NCI-H2196 treated with DMSO at 0.1 percent for 48 hours (cell line): ENCODE data around the gene JUP.
A peak's percentile ranks its signal among the peaks of the same experiment; 100 is the strongest.
"Not testable (repeated sequence)": the region's sequence is repeated elsewhere in the genome, so short reads cannot be mapped to it uniquely, and the experiment has no call there.

Experiments used
- DNase-seq: peaks from one replicate; lab custom pipeline; 2025; ENCODE audit not compliant: unreplicated experiment; lab: John Stamatoyannopoulos, UW

Gene JUP

GRCh38 chr17:41786227-41787020 is at the start of gene JUP:
Gene JUP, minus strand, starts transcription at chr17:41786711. Its CDS starts 14,857 bp downstream, at chr17:41771854.
- peak; percentile 93 for DNase-seq

DNA sequence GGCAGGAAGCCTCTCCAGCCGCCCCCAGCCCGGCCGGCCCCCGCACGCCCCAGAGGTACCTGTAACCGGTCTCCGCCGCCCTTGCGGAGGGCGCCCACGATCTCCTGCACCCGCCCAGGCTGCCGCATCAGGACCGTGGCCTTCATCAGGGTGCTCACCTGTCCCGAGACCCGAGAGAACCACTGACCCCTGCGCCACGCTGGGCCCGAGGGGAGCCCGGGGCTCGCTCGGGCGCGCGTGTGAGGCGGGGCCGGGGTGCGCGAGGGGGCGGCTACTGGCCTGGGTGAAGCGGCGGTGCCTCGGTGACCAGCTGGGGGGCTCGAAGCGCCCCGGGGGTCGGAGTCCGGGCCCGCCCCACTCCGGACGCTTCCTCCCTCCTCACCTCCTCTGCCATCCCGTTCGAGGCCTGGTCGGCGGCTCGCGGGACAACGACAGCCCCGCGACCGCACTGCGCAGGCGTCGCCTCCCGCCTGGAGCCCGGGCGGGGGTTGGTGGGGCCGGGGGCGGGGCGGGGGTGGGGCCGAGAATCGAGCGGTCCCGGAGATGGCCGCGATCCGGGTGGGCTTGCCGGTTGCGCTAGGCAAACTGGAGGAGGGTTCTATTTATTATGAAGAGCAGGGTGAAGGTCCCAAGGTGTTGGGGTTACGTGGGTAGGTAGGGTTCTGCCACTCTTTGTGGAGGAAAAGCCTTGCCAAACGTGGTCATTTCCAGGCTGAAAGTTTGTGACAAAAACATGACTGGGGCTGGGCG is 49.5 kb upstream of the JUP start, which contains the start of gene NT5C3B:
TSS of gene NT5C3B (minus strand) at position 433 of the 750 bp plus-strand sequence. CDS start at position 394, 39 bp downstream.
- DNase-seq, result no peak

DNA sequence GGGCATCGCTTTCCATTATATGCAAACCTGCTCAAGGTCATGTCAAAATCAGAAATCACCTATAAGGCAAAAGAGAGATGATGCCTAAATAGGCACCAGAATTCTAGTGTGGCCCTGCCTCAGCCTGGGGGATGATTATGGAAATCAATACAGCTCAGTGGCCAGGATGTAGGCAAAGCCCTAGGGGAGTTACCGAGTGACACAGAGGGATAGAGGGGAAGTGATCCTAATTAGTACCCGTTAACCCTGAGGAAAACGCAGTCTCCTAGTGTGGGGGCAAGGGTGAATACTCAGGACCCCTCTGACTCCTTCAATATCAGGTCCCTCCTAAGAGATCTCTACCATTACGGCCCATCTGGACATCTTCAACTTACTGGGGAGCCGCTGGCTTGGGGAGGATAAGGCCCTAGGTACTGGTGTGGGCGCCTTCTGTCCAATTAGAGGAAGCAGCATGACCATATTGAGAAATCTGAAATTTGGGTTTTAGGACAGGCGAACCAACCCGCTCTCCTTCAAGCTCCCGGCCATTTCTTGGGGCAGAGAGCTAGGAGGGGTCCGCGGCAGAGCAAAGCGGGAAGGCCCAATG is 48.8 kb upstream of the JUP start:
- DNase-seq, result no peak

DNA sequence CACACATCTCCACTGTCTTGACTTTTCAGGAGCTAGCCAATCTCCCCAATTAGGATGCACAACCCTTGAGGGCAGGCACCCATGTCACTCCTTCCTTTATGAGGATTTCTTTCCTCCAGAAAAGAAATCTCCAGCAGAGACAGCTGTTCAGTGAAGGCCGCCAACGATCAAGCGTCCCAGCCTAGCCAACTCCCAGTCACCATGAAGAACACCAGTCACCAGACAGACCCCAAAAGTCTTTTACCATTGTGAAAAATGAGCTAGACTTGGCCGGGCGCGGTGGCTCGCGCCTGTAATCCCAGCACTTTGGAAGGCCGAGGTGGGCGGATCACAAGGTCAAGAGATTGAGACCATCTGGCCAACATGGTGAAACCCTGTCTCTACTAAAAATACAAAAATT is 43.5 kb upstream of the JUP start:
- DNase-seq, result not testable (repeated sequence)

GRCh38 chr17:41825175-41825845 is 38.8 kb upstream of the JUP start:
- DNase-seq, result no peak

DNA sequence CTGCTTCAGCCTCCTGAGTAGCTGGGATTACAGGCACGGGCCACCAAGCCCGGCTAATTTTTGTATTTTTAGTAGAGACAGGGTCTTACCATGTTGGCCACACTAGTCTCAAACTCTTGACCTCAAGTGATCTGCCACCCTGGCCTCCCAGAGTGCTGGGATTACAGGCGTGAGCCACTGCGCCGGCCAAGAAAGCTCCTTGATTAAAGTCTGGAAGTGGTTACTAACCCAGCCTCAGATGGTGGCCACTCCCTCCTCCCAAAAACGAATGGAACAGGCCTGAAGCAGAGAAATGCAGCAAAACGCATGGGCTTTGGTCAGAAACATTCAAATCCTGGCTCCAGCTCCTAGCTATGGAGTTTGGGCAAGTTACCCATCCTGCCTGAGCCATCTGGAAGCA is 37.6 kb upstream of the JUP start:
- DNase-seq, result no peak

GRCh38 chr17:41823580-41823979 is 37.1 kb upstream of the JUP start:
- DNase-seq, result no peak

- DNase-seq, result no peak
Measured at GRCh38 chr17:41823141-41823524, 36.6 kb upstream of the JUP start.

DNA sequence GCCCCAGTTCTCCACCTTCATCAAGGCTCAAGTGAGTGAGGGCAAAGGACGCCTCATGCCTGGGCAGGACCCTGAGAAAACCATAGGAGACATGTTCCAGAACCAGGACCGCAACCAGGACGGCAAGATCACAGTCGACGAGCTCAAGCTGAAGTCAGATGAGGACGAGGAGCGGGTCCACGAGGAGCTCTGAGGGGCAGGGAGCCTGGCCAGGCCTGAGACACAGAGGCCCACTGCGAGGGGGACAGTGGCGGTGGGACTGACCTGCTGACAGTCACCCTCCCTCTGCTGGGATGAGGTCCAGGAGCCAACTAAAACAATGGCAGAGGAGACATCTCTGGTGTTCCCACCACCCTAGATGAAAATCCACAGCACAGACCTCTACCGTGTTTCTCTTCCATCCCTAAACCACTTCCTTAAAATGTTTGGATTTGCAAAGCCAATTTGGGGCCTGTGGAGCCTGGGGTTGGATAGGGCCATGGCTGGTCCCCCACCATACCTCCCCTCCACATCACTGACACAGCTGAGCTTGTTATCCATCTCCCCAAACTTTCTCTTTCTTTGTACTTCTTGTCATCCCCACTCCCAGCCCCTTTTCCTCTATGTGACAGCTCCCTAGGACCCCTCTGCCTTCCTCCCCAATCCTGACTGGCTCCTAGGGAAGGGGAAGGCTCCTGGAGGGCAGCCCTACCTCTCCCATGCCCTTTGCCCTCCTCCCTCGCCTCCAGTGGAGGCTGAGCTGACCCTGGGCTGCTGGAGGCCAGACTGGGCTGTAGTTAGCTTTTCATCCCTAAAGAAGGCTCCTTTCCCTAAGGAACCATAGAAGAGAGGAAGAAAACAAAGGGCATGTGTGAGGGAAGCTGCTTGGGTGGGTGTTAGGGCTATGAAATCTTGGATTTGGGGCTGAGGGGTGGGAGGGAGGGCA is 36.0 kb upstream of the JUP start:
- DNase-seq, result no peak

- DNase-seq, result no peak
Measured at GRCh38 chr17:41821776-41822175, 35.3 kb upstream of the JUP start.

GRCh38 chr17:41818024-41818423 is 31.5 kb upstream of the JUP start:
- DNase-seq, result no peak

DNA sequence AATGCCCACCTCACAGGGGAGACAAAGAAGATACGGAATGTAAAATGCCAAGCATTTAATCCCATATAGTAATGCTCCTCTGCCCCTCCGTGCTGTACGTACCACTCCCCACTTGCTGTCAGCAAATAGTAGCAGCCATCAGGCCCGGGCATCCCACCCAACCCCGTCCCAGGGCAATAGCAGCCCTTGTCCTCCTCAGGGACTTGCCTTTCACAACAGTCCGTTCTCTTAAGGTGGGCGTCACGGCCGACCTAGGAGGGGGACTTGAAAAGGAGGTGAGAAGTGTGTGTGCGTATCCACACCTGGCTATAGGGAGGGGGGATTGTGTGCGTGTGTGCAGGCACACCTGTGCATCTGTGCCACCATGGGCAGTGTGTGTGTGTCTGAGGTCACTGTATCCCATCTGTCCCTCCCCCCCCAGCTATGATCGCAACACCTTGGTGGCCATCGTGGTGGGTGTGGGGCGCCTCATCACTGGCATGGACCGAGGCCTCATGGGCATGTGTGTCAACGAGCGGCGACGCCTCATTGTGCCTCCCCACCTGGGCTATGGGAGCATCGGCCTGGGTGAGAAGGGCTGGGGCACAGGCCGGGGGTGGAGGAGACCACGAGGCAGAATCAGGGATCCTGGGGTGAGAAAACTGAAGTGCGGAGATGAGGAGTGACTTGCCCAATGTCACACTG is 30.3 kb upstream of the JUP start:
- no peak for DNase-seq

- DNase-seq, result no peak
Measured at GRCh38 chr17:41814195-41814594, 27.7 kb upstream of the JUP start.

GRCh38 chr17:41813699-41814124 is 27.2 kb upstream of the JUP start:
- no peak for DNase-seq

GRCh38 chr17:41813152-41813680 is 26.7 kb upstream of the JUP start:
- DNase-seq, result no peak

DNA sequence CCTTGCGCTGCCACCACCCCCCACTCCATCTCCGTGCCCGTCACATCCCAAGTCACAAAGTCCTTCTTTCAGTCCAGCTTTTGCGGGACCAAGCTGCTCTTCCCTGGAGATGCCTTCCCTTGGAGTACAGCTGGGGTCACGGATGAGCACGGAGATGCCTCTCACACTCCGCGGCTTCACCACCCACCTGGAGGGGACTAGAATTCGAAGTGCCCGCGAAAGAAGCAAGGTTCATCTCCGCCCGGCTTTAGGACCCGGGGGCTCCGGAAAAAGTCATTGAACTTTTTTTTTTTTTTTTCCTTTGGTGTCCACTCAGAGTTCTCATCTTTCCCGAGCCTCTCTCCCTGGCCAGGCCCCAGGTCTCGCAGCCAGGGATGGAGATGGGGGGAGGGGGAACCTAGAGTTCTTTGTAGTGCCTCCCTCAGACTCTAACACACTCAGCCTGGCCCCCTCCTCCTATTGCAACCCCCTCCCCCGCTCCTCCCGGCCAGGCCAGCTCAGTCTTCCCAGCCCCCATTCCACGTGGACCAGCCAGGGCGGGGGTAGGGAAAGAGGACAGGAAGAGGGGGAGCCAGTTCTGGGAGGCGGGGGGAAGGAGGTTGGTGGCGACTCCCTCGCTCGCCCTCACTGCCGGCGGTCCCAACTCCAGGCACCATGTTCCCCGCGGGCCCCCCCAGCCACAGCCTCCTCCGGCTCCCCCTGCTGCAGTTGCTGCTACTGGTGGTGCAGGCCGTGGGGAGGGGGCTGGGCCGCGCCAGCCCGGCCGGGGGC is 26.1 kb upstream of the JUP start, which contains the start of gene FKBP10:
TSS of gene FKBP10 (plus strand) at position 624 of the 771 bp plus-strand sequence. CDS start at position 655, 31 bp downstream.
- DNase-seq, result peak; percentile 11

- peak; percentile 30 for DNase-seq
Measured at GRCh38 chr17:41811549-41812380, 25.3 kb upstream of the JUP start, which contains the start of gene P3H4. Gene P3H4, minus strand, starts transcription at chr17:41811949. Its CDS starts 34 bp downstream, at chr17:41811915.
